ENCODE measurements around the gene COP1.

DNA sequence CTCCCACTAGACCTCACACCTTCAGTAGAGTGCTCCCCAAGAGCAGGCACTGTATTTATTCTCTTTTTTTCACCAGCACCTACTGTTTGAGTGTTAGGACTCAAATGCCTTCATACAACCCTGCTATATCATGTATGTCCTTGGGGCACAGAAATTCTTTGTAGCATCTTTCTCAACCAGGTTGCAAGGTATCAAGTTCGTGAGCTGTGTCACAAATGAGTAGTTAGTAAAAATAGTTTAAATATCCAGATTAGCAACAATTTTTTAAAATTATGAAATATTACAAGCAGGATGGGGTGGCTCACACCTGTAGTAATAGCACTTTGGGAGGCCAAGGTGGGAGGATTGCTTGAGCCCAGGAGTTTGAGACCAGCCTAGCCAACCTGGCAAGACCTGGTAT lies 311.1 kb downstream of the COP1 start:
- TF ChIP-seq MAFK (IDR thresholded peaks at IDR 0.05; ENCODE audit: low read depth, low read length) (no peak), SMC3 (IDR thresholded peaks at IDR 0.05; ENCODE audit: low read depth, low read length) (no peak), POLR2A (IDR thresholded peaks at IDR 0.05; ENCODE audit: low read depth, low read length) (no peak), RAD21 (IDR thresholded peaks at IDR 0.05; ENCODE audit: low read length) (no peak)
- TF ChIP-seq, protein P1, sequence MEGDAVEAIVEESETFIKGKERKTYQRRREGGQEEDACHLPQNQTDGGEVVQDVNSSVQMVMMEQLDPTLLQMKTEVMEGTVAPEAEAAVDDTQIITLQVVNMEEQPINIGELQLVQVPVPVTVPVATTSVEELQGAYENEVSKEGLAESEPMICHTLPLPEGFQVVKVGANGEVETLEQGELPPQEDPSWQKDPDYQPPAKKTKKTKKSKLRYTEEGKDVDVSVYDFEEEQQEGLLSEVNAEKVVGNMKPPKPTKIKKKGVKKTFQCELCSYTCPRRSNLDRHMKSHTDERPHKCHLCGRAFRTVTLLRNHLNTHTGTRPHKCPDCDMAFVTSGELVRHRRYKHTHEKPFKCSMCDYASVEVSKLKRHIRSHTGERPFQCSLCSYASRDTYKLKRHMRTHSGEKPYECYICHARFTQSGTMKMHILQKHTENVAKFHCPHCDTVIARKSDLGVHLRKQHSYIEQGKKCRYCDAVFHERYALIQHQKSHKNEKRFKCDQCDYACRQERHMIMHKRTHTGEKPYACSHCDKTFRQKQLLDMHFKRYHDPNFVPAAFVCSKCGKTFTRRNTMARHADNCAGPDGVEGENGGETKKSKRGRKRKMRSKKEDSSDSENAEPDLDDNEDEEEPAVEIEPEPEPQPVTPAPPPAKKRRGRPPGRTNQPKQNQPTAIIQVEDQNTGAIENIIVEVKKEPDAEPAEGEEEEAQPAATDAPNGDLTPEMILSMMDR (conservative IDR thresholded peaks at IDR 0.05; ENCODE audit: low read depth, low read length): no peak

Data from IMR-90 (cell line).